K562 (cell line): Measurements from ENCODE around the gene ZNF835. TPM values are rescaled to one million over a fixed set of nuclear protein-coding genes. Genes with fewer than 3 reads are reported as not detected.

Experiments
- ATAC-seq: fragments of 200-7000 bp; cut with Tn5 transposase; 3 replicates; pipeline ENCODE4 v1.9.1; 2020; ENCODE audit warnings: moderate library complexity
- BruUV-seq: library from RNA; stranded (reverse); fragments of 400-500 nt; replicated peaks from 2 replicates; lab custom pipeline; 2021; lab: Mats Ljungman, UMichigan
- CTCF ChIA-PET: fragments of 300-600 bp; formaldehyde crosslinking; extraction: SDS; loops from one replicate; lab custom pipeline; 2021; ENCODE audit warnings: low intra/inter-chr PET ratio; lab: Yijun Ruan, JAX
- POLR2A ChIA-PET: fragments of 300-600, 350-650 bp; sonication (Branson Sonifier 250); formaldehyde crosslinking; extraction: SDS; loops from one replicate; lab custom pipeline; 2021; ENCODE audit warnings: antibody characterized with exemption, inconsistent platforms; lab: Yijun Ruan, JAX
- DNase-seq, 4 experiments: peaks; one replicate each; pipeline versions ENCODE4 v3.0.0 to v3.0.0-alpha.2; 2011 to 2018; ENCODE audit warnings: low spot score in 3 of 4, mixed read lengths in 3 of 4; ENCODE audit errors: extremely low read depth in 1 of 4
- FAIRE-seq: peaks from 2 replicates; lab custom pipeline; 2011; peaks lifted over from hg19 to GRCh38; lab: Jason Lieb, UNC
- H2AFZ ChIP-seq: 2 replicates; pipeline ENCODE4 v1.6.0; 2011; ENCODE audit warnings: low read depth, low read length, control low read depth, inconsistent platforms
- H3K27ac ChIP-seq: fragments of 200-600 bp; 3 replicates; pipeline ENCODE4 v1.8.0; 2011; ENCODE audit warnings: low read depth, mild to moderate bottlenecking, control low read depth, inconsistent platforms, low read length, moderate library complexity, mixed read lengths; ENCODE audit errors: extremely low read depth
- H3K27me3 ChIP-seq, 2 experiments: fragments of 300-600 bp in 1 of 2; 2 replicates in 1 of 2; 3 replicates in 1 of 2; pipeline versions ENCODE4 v1.6.0 to v1.8.0; 2011; ENCODE audit warnings: inconsistent platforms in 2 of 2, low read length in 2 of 2, mild to moderate bottlenecking in 1 of 2, mixed read lengths in 1 of 2, moderate library complexity in 1 of 2; ENCODE audit not compliant: control insufficient read depth in 2 of 2, insufficient read depth in 2 of 2
- H3K36me3 ChIP-seq: fragments of 300-600 bp; 3 replicates; pipeline ENCODE4 v1.8.0; 2011; ENCODE audit warnings: mild to moderate bottlenecking, low read length, inconsistent platforms; ENCODE audit not compliant: control insufficient read depth, insufficient read depth
- H3K4me1 ChIP-seq, 2 experiments: fragments of 200-600 bp in 1 of 2; replicated peaks in 1 of 2; 2 replicates in 1 of 2; 3 replicates in 1 of 2; pipeline versions ENCODE4 v1.5.1 to v1.8.0; 2011; ENCODE audit warnings: inconsistent platforms in 2 of 2, low read length in 2 of 2, mild to moderate bottlenecking in 1 of 2, mixed read lengths in 1 of 2, moderate library complexity in 1 of 2; ENCODE audit not compliant: control insufficient read depth in 2 of 2, insufficient read depth in 2 of 2
- H3K4me2 ChIP-seq: 2 replicates; pipeline ENCODE4 v1.6.1; 2011; ENCODE audit warnings: low read length, control low read depth, inconsistent platforms, mixed read lengths; ENCODE audit not compliant: insufficient read depth
- H3K4me3 ChIP-seq: fragments of 200-600 bp; sonication (generic), shearing (Covaris generic); 2 replicates; pipeline ENCODE4 v1.5.1; 2016; ENCODE audit warnings: control low read depth, inconsistent platforms
- H3K79me2 ChIP-seq: fragments of 200-600 bp; 3 replicates; pipeline ENCODE4 v1.8.0; 2011; ENCODE audit warnings: low read length, inconsistent platforms; ENCODE audit not compliant: control insufficient read depth, insufficient read depth
- H3K9ac ChIP-seq, 2 experiments: 2 replicates each; pipeline versions ENCODE4 v1.6.0 to v1.6.1; 2011; ENCODE audit warnings: low read depth in 2 of 2, low read length in 2 of 2, control low read depth in 1 of 2, inconsistent platforms in 1 of 2, mild to moderate bottlenecking in 1 of 2, mixed read lengths in 1 of 2; ENCODE audit not compliant: insufficient read depth in 1 of 2
- H3K9me1 ChIP-seq: one replicate; pipeline ENCODE4 v1.6.0; 2011; ENCODE audit warnings: inconsistent platforms, mild to moderate bottlenecking, low read length, moderate library complexity; ENCODE audit not compliant: control insufficient read depth, insufficient read depth
- H3K9me3 ChIP-seq: replicated peaks from 2 replicates; pipeline ENCODE4 v1.5.1; 2011; ENCODE audit warnings: low read depth, low read length, inconsistent platforms; ENCODE audit not compliant: control insufficient read depth, insufficient read depth
- H4K20me1 ChIP-seq: replicated peaks from 2 replicates; pipeline ENCODE4 v1.6.1; 2011; ENCODE audit warnings: low read length, inconsistent platforms, mixed read lengths; ENCODE audit not compliant: control insufficient read depth, insufficient read depth
- ELF4 ChIP-seq: fragments of 450-650 bp; formaldehyde crosslinking; IDR thresholded peaks from 2 replicates; pipeline ENCODE4 v1.4.0; 2022; ENCODE audit warnings: missing genetic modification characterization
- NR2C2 ChIP-seq, 2 experiments: fragments of 200-800 bp in 1 of 2; sonication (Bioruptor generic) in 1 of 2; sonication (generic) in 1 of 2; formaldehyde crosslinking in 1 of 2; IDR thresholded peaks; 2 replicates each; pipeline versions ENCODE4 v1.6.1 to v1.8.0; 2016 to 2022; ENCODE audit warnings: mild to moderate bottlenecking in 1 of 2, missing compliant biosample characterization in 1 of 2, missing genetic modification characterization in 1 of 2, missing genetic modification reagents in 1 of 2
- SNRNP70 ChIP-seq: fragments of 200-400 bp; formaldehyde crosslinking; optimal IDR thresholded peaks from 2 replicates; pipeline ENCODE3; 2017; ENCODE audit warnings: low read depth, low read length
- WHSC1 ChIP-seq: IDR thresholded peaks from one replicate; pipeline ENCODE4 v1.6.1; 2012; ENCODE audit warnings: low read length, control low read depth, inconsistent platforms
- ZBTB33 ChIP-seq: sonication (generic); formaldehyde crosslinking; IDR thresholded peaks from 2 replicates; pipeline ENCODE4 v1.8.1; 2023; ENCODE audit warnings: mild to moderate bottlenecking, missing genetic modification reagents
- WGBS: fragments of 100-300 bp; shearing (Covaris generic); methylation state at CpG from one replicate; pipeline ENCODE4 v1.1.6; 2016; ENCODE audit warnings: low coverage, mixed read lengths; ENCODE audit not compliant: insufficient coverage; ENCODE audit errors: missing lambda C conversion rate; 5-methylcytosine and 5-hydroxymethylcytosine counted together
- in situ Hi-C: fragments of 300-500 bp; cut with MboI; formaldehyde crosslinking; loops from 4 replicates; pipeline ENCODE4 v1.15.0; 2018; ENCODE audit warnings: inconsistent platforms, mixed read lengths
- intact Hi-C: fragments of 100-400 bp; cut with micrococcal nuclease; formaldehyde crosslinking; loops from 2 replicates; pipeline ENCODE4 v1.14.2; 2022
- polyA plus RNA-seq, 8 experiments: library from polyadenylated mRNA; depleted of rRNA in 4 of 8; stranded (reverse) in 5 of 8; unstranded in 3 of 8; fragments of >200 nt; fragmentation: Nextera tagmentation in 2 of 8; fragmentation: Illumina TruSeq in 1 of 8; extraction: Ambion mirVana in 2 of 8; extraction: Trizol in 1 of 8; gene quantifications; 2 replicates each; pipeline versions ENCODE4 v1.2.1 to v1.2.3, GENCODE V29; 2011 to 2014; ENCODE audit warnings: inconsistent platforms in 1 of 8, missing spikeins in 1 of 8
- total RNA-seq, 7 experiments: library from RNA; depleted of rRNA in 6 of 7; stranded (reverse); fragments of >200 nt in 6 of 7; fragmentation: Illumina TruSeq in 2 of 7; extraction: Trizol in 2 of 7; gene quantifications; 2 replicates each; pipeline versions ENCODE4 v1.2.1 to v1.2.3, GENCODE V29; 2011 to 2021; ENCODE audit warnings: low replicate concordance in 1 of 7
- TF ChIP-seq, protein P1 (sequence below): fragments of 450-650 bp; conservative IDR thresholded peaks from 2 replicates; pipeline ENCODE4 v1.6.1; 2016; ENCODE audit warnings: missing genetic modification characterization, low read depth, mild to moderate bottlenecking, missing compliant biosample characterization, moderate library complexity
- TF ChIP-seq, protein P2 (sequence below), 2 experiments: IDR thresholded peaks; 2 replicates each; pipeline ENCODE4 v1.6.1; 2012; ENCODE audit warnings: improper control_type of control experiment in 2 of 2, low read depth in 2 of 2, low read length in 2 of 2, borderline replicate concordance in 1 of 2

Gene ZNF835
- total and polyA plus RNA-seq, 9 of the 15 experiments (the other 6 are each of a cell fraction or from before 2014, with no cell fraction given), result not detected

DNA sequence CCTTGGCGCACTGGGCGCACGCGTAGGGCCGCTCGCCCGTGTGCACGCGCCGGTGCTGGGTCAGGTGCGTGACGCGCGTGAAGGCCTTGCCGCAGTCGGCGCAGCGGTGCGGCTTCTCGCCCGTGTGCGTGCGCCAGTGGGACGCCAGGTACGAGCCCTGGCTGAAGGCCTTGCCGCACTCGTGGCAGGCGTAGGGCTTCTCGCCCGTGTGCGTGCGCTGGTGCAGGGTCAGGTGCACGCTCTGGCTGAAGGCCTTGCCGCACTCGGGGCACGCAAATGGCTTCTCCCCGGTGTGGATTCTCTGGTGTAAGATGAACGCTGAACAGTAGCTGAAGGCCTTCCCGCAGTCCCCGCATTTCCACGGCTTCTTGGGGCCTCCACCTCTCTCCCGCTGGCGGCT is 7.0 kb downstream of the ZNF835 start (continued):
- no peak for TF ChIP-seq ZBTB33 (CRISPR knock-in tag)

DNA sequence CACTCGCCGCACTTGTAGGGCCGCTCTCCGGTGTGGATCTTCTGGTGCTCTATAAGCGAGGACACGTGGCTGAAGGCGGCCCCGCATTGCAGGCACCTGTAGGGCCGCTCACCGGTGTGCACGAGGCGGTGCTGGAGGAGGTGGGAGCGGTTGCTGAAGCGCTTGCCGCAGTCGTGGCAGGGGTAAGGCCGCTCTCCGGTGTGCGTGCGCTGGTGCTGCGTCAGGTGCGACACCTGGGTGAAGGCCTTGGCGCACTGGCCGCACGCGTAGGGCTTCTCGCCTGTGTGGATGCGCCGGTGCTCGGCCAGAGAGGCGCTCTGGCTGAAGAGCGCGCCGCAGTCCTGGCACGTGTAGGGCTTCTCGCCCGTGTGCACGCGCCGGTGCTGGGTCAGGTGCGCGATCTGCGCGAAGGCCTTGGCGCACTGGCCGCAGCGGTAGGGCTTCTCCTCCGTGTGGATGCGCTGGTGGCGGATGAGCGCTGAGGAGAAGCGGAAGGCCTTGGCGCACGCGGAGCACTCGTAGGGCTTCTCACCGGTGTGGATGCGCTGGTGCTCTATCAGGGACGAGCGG is 7.5 kb downstream of the ZNF835 start:
- BruUV-seq, result no TSS peak
- Histone ChIP-seq H3K27me3 (no peaks in the 10 kb centered on the region), H3K4me1 (no peaks in the 10 kb centered on the region), H3K9me1 (no peaks in the 10 kb centered on the region), H4K20me1 (no peaks in the 10 kb centered on the region), H3K27ac (no peak overlapping the region), H3K4me3 (no peak overlapping the region), H3K9me3 (no peaks in the 10 kb centered on the region; the same call in 1 of the 2 replicates), H3K79me2 (no peaks in the 10 kb centered on the region), H3K36me3 (no peaks in the 10 kb centered on the region), H2AFZ (no peak overlapping the region), H3K4me2 (no peak overlapping the region), H3K9ac (no peak overlapping the region)
- whole genome bisulfite sequencing, result 32% methylated on average over 42 of the region's 60 CpGs
- no peak for DNase-seq
- POLR2A ChIA-PET, result no interaction called here
- intact Hi-C loops, result no loop called here
- no peak for FAIRE-seq
- ATAC-seq, result no peak
- in situ Hi-C loops, result no loop called here
- TF ChIP-seq NR2C2 (CRISPR knock-in tag; IDR thresholded peaks at IDR 0.05) (no peak), NR2C2 (tag; IDR thresholded peaks at IDR 0.05) (no peak), ELF4 (CRISPR knock-in tag) (no peak), WHSC1 (no peak), SNRNP70 (no peak)
- TF ChIP-seq, protein P1, sequence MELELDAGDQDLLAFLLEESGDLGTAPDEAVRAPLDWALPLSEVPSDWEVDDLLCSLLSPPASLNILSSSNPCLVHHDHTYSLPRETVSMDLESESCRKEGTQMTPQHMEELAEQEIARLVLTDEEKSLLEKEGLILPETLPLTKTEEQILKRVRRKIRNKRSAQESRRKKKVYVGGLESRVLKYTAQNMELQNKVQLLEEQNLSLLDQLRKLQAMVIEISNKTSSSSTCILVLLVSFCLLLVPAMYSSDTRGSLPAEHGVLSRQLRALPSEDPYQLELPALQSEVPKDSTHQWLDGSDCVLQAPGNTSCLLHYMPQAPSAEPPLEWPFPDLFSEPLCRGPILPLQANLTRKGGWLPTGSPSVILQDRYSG, result no peak
- TF ChIP-seq, protein P2, sequence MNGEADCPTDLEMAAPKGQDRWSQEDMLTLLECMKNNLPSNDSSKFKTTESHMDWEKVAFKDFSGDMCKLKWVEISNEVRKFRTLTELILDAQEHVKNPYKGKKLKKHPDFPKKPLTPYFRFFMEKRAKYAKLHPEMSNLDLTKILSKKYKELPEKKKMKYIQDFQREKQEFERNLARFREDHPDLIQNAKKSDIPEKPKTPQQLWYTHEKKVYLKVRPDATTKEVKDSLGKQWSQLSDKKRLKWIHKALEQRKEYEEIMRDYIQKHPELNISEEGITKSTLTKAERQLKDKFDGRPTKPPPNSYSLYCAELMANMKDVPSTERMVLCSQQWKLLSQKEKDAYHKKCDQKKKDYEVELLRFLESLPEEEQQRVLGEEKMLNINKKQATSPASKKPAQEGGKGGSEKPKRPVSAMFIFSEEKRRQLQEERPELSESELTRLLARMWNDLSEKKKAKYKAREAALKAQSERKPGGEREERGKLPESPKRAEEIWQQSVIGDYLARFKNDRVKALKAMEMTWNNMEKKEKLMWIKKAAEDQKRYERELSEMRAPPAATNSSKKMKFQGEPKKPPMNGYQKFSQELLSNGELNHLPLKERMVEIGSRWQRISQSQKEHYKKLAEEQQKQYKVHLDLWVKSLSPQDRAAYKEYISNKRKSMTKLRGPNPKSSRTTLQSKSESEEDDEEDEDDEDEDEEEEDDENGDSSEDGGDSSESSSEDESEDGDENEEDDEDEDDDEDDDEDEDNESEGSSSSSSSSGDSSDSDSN (IDR thresholded peaks at IDR 0.05; ENCODE audit: borderline replicate concordance in 1 of 2, low read depth in 2 of 2, low read length in 2 of 2), result no peak
- CTCF ChIA-PET, result no interaction called here
